ENCODE measurements around the gene PHPT1.
A peak's percentile ranks its signal among the peaks of the same experiment; 100 is the strongest.

PHPT1 gene

DNA sequence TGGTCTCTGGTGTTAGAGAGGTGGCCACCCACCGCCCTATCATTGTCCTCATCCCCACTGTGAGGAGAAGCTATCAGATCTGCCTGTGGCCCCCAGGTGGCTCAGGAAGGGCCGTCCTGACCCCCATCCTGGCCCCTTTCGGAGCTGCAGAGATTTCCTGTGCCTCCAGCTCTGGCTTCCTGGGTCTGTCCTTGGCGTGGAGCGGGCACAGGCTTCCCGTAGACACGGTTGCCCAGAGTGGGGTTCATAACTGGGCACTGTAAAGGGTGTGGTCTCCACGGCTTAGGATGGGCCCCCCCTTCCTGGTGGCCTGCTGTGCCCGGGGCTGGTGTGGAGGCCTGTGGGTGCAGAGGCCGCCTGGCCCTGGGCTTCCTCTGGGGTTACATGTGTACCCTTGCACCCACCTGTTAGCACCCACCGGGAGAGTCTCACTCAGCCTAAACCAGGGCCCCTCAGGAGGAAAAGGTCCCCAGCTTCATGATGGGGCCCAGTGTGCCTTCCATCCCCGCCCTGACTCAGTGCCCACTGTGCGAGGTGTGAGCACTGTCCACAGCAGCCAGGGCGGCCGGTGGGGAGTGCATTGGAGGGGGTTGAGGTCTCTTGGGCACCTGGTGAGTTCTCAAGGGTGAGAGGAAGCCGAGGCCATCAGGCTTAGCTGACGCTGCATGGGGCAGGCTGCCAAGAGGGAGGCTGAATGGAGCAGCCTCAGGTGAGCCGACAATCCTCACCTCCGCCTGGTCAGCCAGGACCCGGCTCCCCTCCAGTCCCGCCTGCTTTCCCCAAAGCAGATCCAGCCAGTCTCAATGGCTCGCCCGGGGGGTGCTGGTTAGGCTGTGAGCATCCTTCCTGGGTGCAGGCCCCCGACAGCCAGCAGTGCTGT, 22.3 kb upstream of the PHPT1 start:
- DNase-seq = no peak
- no peaks in the 10 kb centered on the region for H3K4me1 ChIP-seq
- H3K36me3 ChIP-seq = peaks cover 84% of the 10 kb centered on the region
- H3K4me3 ChIP-seq (ENCODE audit: low read depth, low read length) = no peak overlapping the region
- TF ChIP-seq, protein P1, sequence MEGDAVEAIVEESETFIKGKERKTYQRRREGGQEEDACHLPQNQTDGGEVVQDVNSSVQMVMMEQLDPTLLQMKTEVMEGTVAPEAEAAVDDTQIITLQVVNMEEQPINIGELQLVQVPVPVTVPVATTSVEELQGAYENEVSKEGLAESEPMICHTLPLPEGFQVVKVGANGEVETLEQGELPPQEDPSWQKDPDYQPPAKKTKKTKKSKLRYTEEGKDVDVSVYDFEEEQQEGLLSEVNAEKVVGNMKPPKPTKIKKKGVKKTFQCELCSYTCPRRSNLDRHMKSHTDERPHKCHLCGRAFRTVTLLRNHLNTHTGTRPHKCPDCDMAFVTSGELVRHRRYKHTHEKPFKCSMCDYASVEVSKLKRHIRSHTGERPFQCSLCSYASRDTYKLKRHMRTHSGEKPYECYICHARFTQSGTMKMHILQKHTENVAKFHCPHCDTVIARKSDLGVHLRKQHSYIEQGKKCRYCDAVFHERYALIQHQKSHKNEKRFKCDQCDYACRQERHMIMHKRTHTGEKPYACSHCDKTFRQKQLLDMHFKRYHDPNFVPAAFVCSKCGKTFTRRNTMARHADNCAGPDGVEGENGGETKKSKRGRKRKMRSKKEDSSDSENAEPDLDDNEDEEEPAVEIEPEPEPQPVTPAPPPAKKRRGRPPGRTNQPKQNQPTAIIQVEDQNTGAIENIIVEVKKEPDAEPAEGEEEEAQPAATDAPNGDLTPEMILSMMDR (IDR thresholded peaks at IDR 0.05; ENCODE audit: low read depth, low read length) = no peak
- no peaks in the 10 kb centered on the region for H3K27me3 ChIP-seq
- H3K9me3 ChIP-seq = no peaks in the 10 kb centered on the region

DNA sequence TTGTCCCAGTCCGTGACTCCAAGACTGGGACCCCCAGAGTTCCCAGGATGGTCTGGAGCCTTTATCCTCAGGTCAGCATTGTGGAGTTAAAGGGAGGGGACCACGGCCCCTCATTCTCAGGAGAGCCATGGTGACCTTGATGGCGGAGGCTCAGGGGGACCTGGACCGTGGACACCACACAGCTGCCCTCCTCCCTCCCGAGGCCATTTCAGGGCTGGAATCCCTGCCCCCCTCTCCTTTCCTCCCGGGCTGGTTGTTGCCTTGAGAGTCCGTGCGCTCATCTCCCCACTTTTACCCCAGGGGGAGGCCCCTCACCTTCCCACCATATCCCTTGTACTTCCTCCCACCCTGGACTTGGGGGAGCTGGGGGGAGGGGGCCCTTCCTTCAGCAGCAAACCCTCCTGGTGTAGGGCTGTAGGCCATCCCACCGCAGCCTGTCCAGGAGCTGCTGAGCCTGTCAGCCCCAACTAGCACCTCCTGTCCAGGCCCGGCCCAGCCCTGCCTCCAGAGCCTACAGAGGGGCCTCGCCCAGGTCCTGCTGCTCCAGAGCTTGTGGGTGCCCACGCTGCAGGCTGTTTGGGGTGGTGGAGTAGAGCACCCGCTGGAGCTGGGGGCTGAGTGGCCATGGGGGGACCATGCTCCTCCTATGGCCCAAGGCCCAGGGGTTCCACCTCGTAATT, 21.3 kb upstream of the PHPT1 start:
- Histone ChIP-seq H3K27me3 (no peaks in the 10 kb centered on the region), H3K4me1 (no peaks in the 10 kb centered on the region), H3K9me3 (no peaks in the 10 kb centered on the region), H3K36me3 (peaks cover 91% of the 10 kb centered on the region), H3K4me3 (ENCODE audit: low read depth, low read length) (no peak overlapping the region)
- TF ChIP-seq, protein P1 (IDR thresholded peaks at IDR 0.05; ENCODE audit: low read depth, low read length) = no peak
- no peak for DNase-seq

DNA sequence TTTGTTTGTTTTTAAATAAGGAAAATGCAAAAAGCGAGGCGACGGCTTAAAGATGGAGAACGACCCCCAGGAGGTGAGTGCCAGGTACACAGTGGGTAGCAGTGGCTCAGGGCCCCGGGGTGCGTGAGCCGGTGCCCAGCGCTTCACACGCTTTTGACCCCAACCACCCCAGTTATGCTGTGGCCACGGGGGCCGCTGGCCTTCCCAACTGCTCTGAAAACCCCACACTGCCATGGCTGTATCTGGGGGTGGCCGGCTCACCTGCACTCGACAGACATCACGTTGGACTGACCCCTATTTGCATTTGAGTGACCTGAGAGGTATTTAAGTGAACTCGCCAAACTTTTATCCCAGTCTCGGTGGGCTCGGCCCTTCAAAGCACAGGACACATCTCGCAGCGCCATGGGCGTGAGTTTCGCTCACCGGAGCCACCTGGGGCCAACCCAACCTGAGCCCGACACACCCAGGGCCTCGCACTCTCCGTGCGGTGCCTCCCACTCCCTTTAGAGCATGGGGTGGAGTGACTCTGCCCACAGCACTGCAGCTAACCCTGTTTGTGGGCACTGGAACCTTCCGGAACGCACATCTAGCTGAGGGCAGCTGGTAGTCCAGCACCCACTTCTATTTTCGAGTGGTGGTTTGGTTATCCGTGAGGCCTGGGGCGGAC, 20.6 kb upstream of the PHPT1 start:
- no peak overlapping the region for H3K4me3 ChIP-seq (ENCODE audit: low read depth, low read length)
- H3K36me3 ChIP-seq = peaks cover 86% of the 10 kb centered on the region
- no peak for DNase-seq
- no peaks in the 10 kb centered on the region for H3K27me3 ChIP-seq
- no peaks in the 10 kb centered on the region for H3K9me3 ChIP-seq
- H3K4me1 ChIP-seq = no peaks in the 10 kb centered on the region
- TF ChIP-seq, protein P1 (IDR thresholded peaks at IDR 0.05; ENCODE audit: low read depth, low read length) = no peak

DNA sequence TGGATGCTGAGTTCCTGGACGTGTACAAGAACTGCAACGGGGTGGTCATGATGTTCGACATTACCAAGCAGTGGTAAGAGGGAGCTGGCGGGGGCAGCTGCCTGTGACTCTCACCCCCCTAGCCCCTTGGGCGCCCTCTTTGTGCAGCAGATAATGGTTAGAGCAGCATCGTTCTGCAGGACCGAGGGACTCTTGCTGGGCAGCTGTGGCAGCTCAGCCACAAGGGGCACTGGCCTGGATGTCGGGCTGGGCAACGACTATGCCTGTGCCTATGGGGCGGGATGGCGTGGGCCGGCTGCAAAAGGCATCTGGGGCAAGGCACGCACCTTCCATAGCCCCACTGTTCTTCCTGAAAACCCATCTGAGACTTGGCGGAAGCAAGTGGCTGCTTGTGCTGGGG, 19.8 kb upstream of the PHPT1 start:
- no peaks in the 10 kb centered on the region for H3K4me1 ChIP-seq
- H3K36me3 ChIP-seq = peaks cover 87% of the 10 kb centered on the region
- no peaks in the 10 kb centered on the region for H3K27me3 ChIP-seq
- H3K9me3 ChIP-seq = no peaks in the 10 kb centered on the region
- TF ChIP-seq, protein P1 (IDR thresholded peaks at IDR 0.05; ENCODE audit: low read depth, low read length) = no peak
- no peak for DNase-seq
- no peak overlapping the region for H3K4me3 ChIP-seq (ENCODE audit: low read depth, low read length)

DNA sequence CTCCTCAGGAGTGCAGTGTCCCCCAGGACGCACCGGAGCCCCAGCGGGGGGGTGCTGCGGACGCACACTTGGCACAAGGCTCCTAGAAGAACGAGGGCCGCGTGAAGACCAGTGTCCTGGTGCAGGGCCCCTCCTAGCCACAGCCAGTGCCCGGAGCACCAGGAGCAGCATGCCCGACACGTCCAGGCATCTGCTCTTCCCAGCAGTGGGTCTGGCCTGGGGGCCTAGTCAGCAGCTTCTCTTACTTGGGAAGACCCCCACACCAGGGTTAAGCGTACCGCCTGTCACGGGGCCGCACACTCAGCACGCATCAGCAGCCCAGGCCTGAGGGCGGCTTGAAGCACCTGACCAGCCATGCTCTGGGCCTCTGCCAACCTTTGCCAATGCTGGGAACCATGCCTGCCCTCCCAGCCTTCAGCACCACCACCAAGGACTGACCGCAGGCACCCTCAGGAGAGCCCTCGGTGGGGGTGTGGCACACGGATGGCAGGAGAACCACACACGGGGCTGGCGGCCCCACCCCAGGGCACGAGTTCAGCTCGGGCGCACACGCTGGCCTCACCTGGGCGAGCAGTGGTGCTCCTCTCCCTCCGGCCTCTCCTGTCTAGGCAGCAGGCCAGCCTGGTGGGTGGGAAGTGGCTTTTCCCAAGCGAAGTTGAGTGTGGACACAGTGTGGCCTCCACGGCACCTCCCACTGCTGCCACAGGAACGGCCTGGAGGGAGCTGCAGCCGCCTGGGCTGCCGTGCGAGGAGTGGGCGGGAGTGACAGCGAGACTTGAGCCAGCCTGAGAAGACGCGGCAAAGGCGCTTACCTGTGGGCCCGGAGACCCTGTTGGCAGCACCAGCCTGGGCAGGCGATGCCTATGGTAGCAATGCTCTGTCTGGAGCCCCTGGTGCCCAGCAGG, 19.0 kb upstream of the PHPT1 start:
- Histone ChIP-seq H3K4me3 (ENCODE audit: low read depth, low read length) (no peak overlapping the region), H3K27me3 (no peaks in the 10 kb centered on the region), H3K36me3 (peaks cover 84% of the 10 kb centered on the region), H3K9me3 (no peaks in the 10 kb centered on the region), H3K4me1 (no peaks in the 10 kb centered on the region)
- TF ChIP-seq, protein P1 (IDR thresholded peaks at IDR 0.05; ENCODE audit: low read depth, low read length) = no peak
- DNase-seq = peak; percentile 4
